ENCODE data around the gene FAF2.

- TF ChIP-seq BCL3 (IDR thresholded peaks at IDR 0.05) (no peak), CHD2 (IDR thresholded peaks at IDR 0.05; ENCODE audit: low read length, partially characterized antibody) (no peak), BHLHE40 (IDR thresholded peaks at IDR 0.05; ENCODE audit: low read depth, low read length) (no peak), POLR2A (IDR thresholded peaks at IDR 0.05; ENCODE audit: low read length) (no peak), CHD4 (IDR thresholded peaks at IDR 0.05; ENCODE audit: borderline replicate concordance) (no peak), GATA3 (IDR thresholded peaks at IDR 0.05; ENCODE audit: borderline replicate concordance) (no peak), CTCF (IDR thresholded peaks at IDR 0.05) (no peak), RNF2 (IDR thresholded peaks at IDR 0.05; ENCODE audit: borderline replicate concordance, low read depth) (no peak), CEBPB (IDR thresholded peaks at IDR 0.05) (0 out of 4 replicates have a peak, but pooled peaks of 1 of the 2 experiments have one; percentile 6), ZNF302 (CRISPR knock-in tag; IDR thresholded peaks at IDR 0.05) (no peak)
These were observed 85.9 kb downstream of the FAF2 start for GRCh38 chr5:176533894-176534611.
